K562 (cell line): ENCODE data around the gene HPD. TPM values are rescaled to one million over a fixed set of nuclear protein-coding genes. Genes with fewer than 3 reads are reported as not detected.
A peak's percentile ranks its signal among the peaks of the same experiment; 100 is the strongest.

Experiments
- BCOR ChIP-seq: fragments of 450-650 bp; IDR thresholded peaks from 2 replicates; pipeline ENCODE4 v1.6.1; 2016
- CBFB ChIP-seq: sonication (generic); formaldehyde crosslinking; IDR thresholded peaks from 2 replicates; pipeline ENCODE4 v1.4.0; 2020; ENCODE audit warnings: mild to moderate bottlenecking, missing genetic modification reagents
- CREBBP ChIP-seq: IDR thresholded peaks from one replicate; pipeline ENCODE4 v1.6.1; 2012; ENCODE audit warnings: low read depth, mild to moderate bottlenecking, control low read depth, inconsistent platforms, low read length
- ETV6 ChIP-seq, 3 experiments: fragments of 150-350 bp in 1 of 3; sonication (generic) in 1 of 3; formaldehyde crosslinking in 1 of 3; IDR thresholded peaks; 2 replicates each; pipeline versions ENCODE4 v1.6.1 to v1.8.0; 2014 to 2022; ENCODE audit warnings: borderline replicate concordance in 2 of 3, low read depth in 2 of 3, antibody characterized with exemption in 1 of 3, low read length in 1 of 3, mild to moderate bottlenecking in 1 of 3, missing genetic modification reagents in 1 of 3
- HDAC1 ChIP-seq, 2 experiments: fragments of 450-650 bp; IDR thresholded peaks; 2 replicates each; pipeline ENCODE4 v1.6.1; 2016 to 2017; ENCODE audit warnings: inconsistent platforms in 1 of 2, mild to moderate bottlenecking in 1 of 2, moderate library complexity in 1 of 2
- HDAC3 ChIP-seq: fragments of 450-650 bp; IDR thresholded peaks from 2 replicates; pipeline ENCODE4 v1.6.1; 2018; ENCODE audit warnings: borderline replicate concordance, mild to moderate bottlenecking, moderate library complexity; ENCODE audit not compliant: partially characterized antibody
- JUNB ChIP-seq: fragments of 450-650 bp; formaldehyde crosslinking; conservative IDR thresholded peaks from 2 replicates; pipeline ENCODE4 v1.4.0; 2020; ENCODE audit warnings: mild to moderate bottlenecking
- KLF16 ChIP-seq: IDR thresholded peaks from 2 replicates; pipeline ENCODE4 v1.6.1; 2016; ENCODE audit warnings: antibody characterized with exemption
- MXI1 ChIP-seq: IDR thresholded peaks from 2 replicates; pipeline ENCODE4 v1.6.1; 2011; ENCODE audit warnings: low read depth, mild to moderate bottlenecking, improper control_type of control experiment, low read length
- PCBP1 ChIP-seq: fragments of 200-400 bp; formaldehyde crosslinking; IDR thresholded peaks from 2 replicates; pipeline ENCODE4 v1.6.1; 2018; ENCODE audit warnings: mild to moderate bottlenecking, low read depth, low read length; ENCODE audit not compliant: poor library complexity, severe bottlenecking
- RBM17 ChIP-seq: fragments of 200-400 bp; formaldehyde crosslinking; IDR thresholded peaks from 2 replicates; pipeline ENCODE4 v1.6.1; 2017; ENCODE audit warnings: low read depth, mild to moderate bottlenecking, low read length, borderline replicate concordance
- RFX7 ChIP-seq: fragments of 250-450 bp; sonication (Bioruptor Pico); IDR thresholded peaks from 2 replicates; pipeline ENCODE4 v1.5.1; 2021; ENCODE audit warnings: mild to moderate bottlenecking
- SMAD1 ChIP-seq: fragments of 150-350 bp; IDR thresholded peaks from 2 replicates; pipeline ENCODE4 v1.6.1; 2014; ENCODE audit warnings: low read length, low read depth; ENCODE audit not compliant: partially characterized antibody
- SMARCB1 ChIP-seq: IDR thresholded peaks from 2 replicates; pipeline ENCODE4 v1.6.1; 2011; ENCODE audit warnings: improper control_type of control experiment, low read depth; ENCODE audit not compliant: insufficient read length
- SNAPC5 ChIP-seq: fragments of 250-450 bp; sonication (Bioruptor Pico); IDR thresholded peaks from 2 replicates; pipeline ENCODE4 v1.8.0; 2021; ENCODE audit warnings: moderate library complexity, mild to moderate bottlenecking, inconsistent platforms
- SRSF3 ChIP-seq: fragments of 200-400 bp; formaldehyde crosslinking; IDR thresholded peaks from 2 replicates; pipeline ENCODE4 v1.6.1; 2016; ENCODE audit warnings: mild to moderate bottlenecking, low read length, moderate library complexity; ENCODE audit not compliant: insufficient read depth
- TOE1 ChIP-seq, 2 experiments: fragments of 450-650 bp in 1 of 2; sonication (generic) in 1 of 2; formaldehyde crosslinking in 1 of 2; IDR thresholded peaks; 2 replicates each; pipeline versions ENCODE4 v1.7.1 to v1.8.0; 2016 to 2022; ENCODE audit warnings: borderline replicate concordance in 2 of 2, mild to moderate bottlenecking in 2 of 2, antibody characterized with exemption in 1 of 2, inconsistent platforms in 1 of 2, low read depth in 1 of 2, missing genetic modification reagents in 1 of 2, moderate library complexity in 1 of 2
- WHSC1 ChIP-seq: IDR thresholded peaks from one replicate; pipeline ENCODE4 v1.6.1; 2012; ENCODE audit warnings: low read length, control low read depth, inconsistent platforms
- XRCC5 ChIP-seq: fragments of 200-400 bp; formaldehyde crosslinking; IDR thresholded peaks from 2 replicates; pipeline ENCODE4 v1.6.1; 2017; ENCODE audit warnings: low read depth, mild to moderate bottlenecking, low read length
- ZNF23 ChIP-seq: fragments of 250-450 bp; sonication (Bioruptor Pico); IDR thresholded peaks from 2 replicates; pipeline ENCODE4 v1.4.0; 2020; ENCODE audit warnings: mild to moderate bottlenecking
- ZNF41 ChIP-seq: fragments of 250-450 bp; sonication (Bioruptor Pico); conservative IDR thresholded peaks from 2 replicates; pipeline ENCODE4 v1.4.0; 2020; ENCODE audit warnings: mild to moderate bottlenecking
- ZNF445 ChIP-seq: fragments of 250-450 bp; sonication (Bioruptor Pico); IDR thresholded peaks from 2 replicates; pipeline ENCODE4 v1.4.0; 2020; ENCODE audit warnings: low read depth, mild to moderate bottlenecking, moderate library complexity
- ZNF449 ChIP-seq: fragments of 250-450 bp; sonication (Bioruptor Pico); IDR thresholded peaks from 2 replicates; pipeline ENCODE4 v1.8.0; 2022; ENCODE audit warnings: moderate library complexity, mild to moderate bottlenecking, inconsistent platforms
- polyA plus RNA-seq, 8 experiments: library from polyadenylated mRNA; depleted of rRNA in 4 of 8; stranded (reverse) in 5 of 8; unstranded in 3 of 8; fragments of >200 nt; fragmentation: Nextera tagmentation in 2 of 8; fragmentation: Illumina TruSeq in 1 of 8; extraction: Ambion mirVana in 2 of 8; extraction: Trizol in 1 of 8; gene quantifications; 2 replicates each; pipeline versions ENCODE4 v1.2.1 to v1.2.3, GENCODE V29; 2011 to 2014; ENCODE audit warnings: inconsistent platforms in 1 of 8, missing spikeins in 1 of 8
- total RNA-seq, 7 experiments: library from RNA; depleted of rRNA in 6 of 7; stranded (reverse); fragments of >200 nt in 6 of 7; fragmentation: Illumina TruSeq in 2 of 7; extraction: Trizol in 2 of 7; gene quantifications; 2 replicates each; pipeline versions ENCODE4 v1.2.1 to v1.2.3, GENCODE V29; 2011 to 2021; ENCODE audit warnings: low replicate concordance in 1 of 7

The HPD gene
- total and polyA plus RNA-seq, 9 of the 15 experiments (the other 6 are each of a cell fraction or from before 2014, with no cell fraction given): 0.06 to 0.29 (median 0.07) TPM; not detected in 4

- TF ChIP-seq PCBP1: no peak
- TF ChIP-seq JUNB (CRISPR knock-in tag): no peak
- no peak for TF ChIP-seq WHSC1
- peak in 1 of 2 experiments; percentile 73; a peak in 1 of 4 replicates for TF ChIP-seq HDAC1 (IDR thresholded peaks at IDR 0.05)
- TF ChIP-seq MXI1: peak; percentile 64; the same call in 1 of the 2 replicates
- no peak for TF ChIP-seq CBFB (CRISPR knock-in tag)
- TF ChIP-seq SNAPC5 (CRISPR knock-in tag): no peak
- no peak for TF ChIP-seq SMARCB1
- TF ChIP-seq ZNF449 (CRISPR knock-in tag): no peak
- no peak for TF ChIP-seq ZNF41
- TF ChIP-seq XRCC5: peak; percentile 58; the same call in 1 of the 2 replicates
- no peak for TF ChIP-seq ZNF23 (CRISPR knock-in tag)
- no peak for TF ChIP-seq ETV6 (IDR thresholded peaks at IDR 0.05; ENCODE audit: borderline replicate concordance in 1 of 2, low read depth in 2 of 2, low read length in 1 of 2)
- no peak for TF ChIP-seq ETV6 (CRISPR knock-in tag; IDR thresholded peaks at IDR 0.05; ENCODE audit: borderline replicate concordance)
- peak; percentile 36; the same call in 1 of the 2 replicates for TF ChIP-seq BCOR
- no peak for TF ChIP-seq SRSF3
- no peak for TF ChIP-seq CREBBP
- no peak for TF ChIP-seq RBM17
- peak; percentile 68; the same call in 1 of the 2 replicates for TF ChIP-seq TOE1 (IDR thresholded peaks at IDR 0.05; ENCODE audit: borderline replicate concordance)
- no peak for TF ChIP-seq TOE1 (CRISPR knock-in tag; IDR thresholded peaks at IDR 0.05; ENCODE audit: borderline replicate concordance, low read depth)
- no peak for TF ChIP-seq ZNF445 (CRISPR knock-in tag)
- no peak for TF ChIP-seq RFX7 (CRISPR knock-in tag)
- TF ChIP-seq HDAC3: no peak
- no peak for TF ChIP-seq SMAD1
- no peak for TF ChIP-seq KLF16
Measured at GRCh38 chr12:121796855-121797751, 61.6 kb downstream of the HPD start (continued).
